Sigmoid colon (tissue), 7 donors: ENCODE results near the gene FBXO3. TPM values are rescaled to one million over a fixed set of nuclear protein-coding genes. Genes with fewer than 3 reads are reported as not detected.

ENCODE experiments used
- DNase-seq: peaks from one replicate; pipeline ENCODE4 v3.0.0-alpha.2; 2019
- H3K27ac ChIP-seq, 4 donors: fragments of 200-600 bp; sonication (generic); one replicate each; pipeline ENCODE4 v1.5.1; 2016 to 2019; ENCODE audit warnings: mild to moderate bottlenecking in 1 of 4
- H3K27me3 ChIP-seq, 3 donors: fragments of 200-600 bp; sonication (generic); one replicate each; pipeline ENCODE4 v1.5.1; 2019; ENCODE audit warnings: mild to moderate bottlenecking in 1 of 3
- H3K36me3 ChIP-seq, 4 donors: fragments of 200-600 bp; sonication (generic); one replicate each; pipeline ENCODE4 v1.5.1; 2016 to 2019
- H3K4me1 ChIP-seq, 4 donors: fragments of 200-600 bp; sonication (generic); one replicate each; pipeline ENCODE4 v1.5.1; 2017 to 2019
- H3K4me3 ChIP-seq, 4 donors: fragments of 200-600 bp; sonication (generic); one replicate each; pipeline ENCODE4 v1.5.1; 2017 to 2019; ENCODE audit warnings: mild to moderate bottlenecking in 2 of 4, moderate library complexity in 1 of 4
- H3K9me3 ChIP-seq, 4 donors: fragments of 200-600 bp in 3 of 4; sonication (generic) in 3 of 4; one replicate each; pipeline versions ENCODE4 v1.5.1 to v1.6.1; 2013 to 2019
- CTCF ChIP-seq, 4 experiments: fragments of 450-650 bp in 3 of 4; fragments of 200-600 bp in 1 of 4; IDR thresholded peaks; one replicate each; pipeline ENCODE4 v1.5.1; 2016 to 2019; ENCODE audit warnings: antibody characterized with exemption in 4 of 4, mild to moderate bottlenecking in 3 of 4, moderate library complexity in 2 of 4
- EP300 ChIP-seq, 4 donors: sonication (generic); formaldehyde crosslinking; IDR thresholded peaks; one replicate each; pipeline ENCODE4 v1.6.1; 2017; ENCODE audit warnings: antibody characterized with exemption in 4 of 4
- POLR2A ChIP-seq, 2 donors: fragments of 450-650 bp; IDR thresholded peaks; one replicate each; pipeline ENCODE4 v1.6.1; 2016; ENCODE audit warnings: antibody characterized with exemption in 2 of 2, mild to moderate bottlenecking in 2 of 2, moderate library complexity in 2 of 2
- POLR2AphosphoS5 ChIP-seq, 4 donors: sonication (generic); formaldehyde crosslinking; IDR thresholded peaks; one replicate each; pipeline ENCODE4 v1.6.1; 2017; ENCODE audit warnings: antibody characterized with exemption in 4 of 4
- WGBS, 2 donors: extraction: QIAGEN DNeasy Blood & Tissue Kit; methylation state at CpG; one replicate each; pipeline ENCODE4 v1.1.7; 2013; 5-methylcytosine and 5-hydroxymethylcytosine counted together
- intact Hi-C: fragments of 100-400 bp; cut with DNase I; formaldehyde crosslinking; loops from one replicate; pipeline ENCODE4 v1.15.1; 2023
- polyA plus RNA-seq, 3 donors: library from polyadenylated mRNA; stranded (reverse); fragments of 200-250 nt; gene quantifications; one replicate each; pipeline ENCODE4 v1.2.3, GENCODE V29; 2013
- total RNA-seq, 4 donors: library from RNA; depleted of rRNA; stranded (reverse); fragments of >200 nt; gene quantifications; one replicate each; pipeline ENCODE4 v1.1.0, GENCODE V29; 2016
- donor health status: healthy with polysubstance abuse.
- donor health status: Bipolar disorder and iron deficiency.
- donor health status: healthy.

FBXO3 gene
- total and polyA plus RNA-seq, 7 donors = 20.2 to 53.5 (median 36.8) TPM

GRCh38 chr11:33773404-33773986, 825 bp downstream of the FBXO3 start:
- DNase-seq = no peak
- Histone ChIP-seq H3K4me1 (peaks cover 0 to 42% (median 39%) of the 10 kb centered on the region in 4 donors), H3K27me3 (no peaks in the 10 kb centered on the region), H3K9me3 (no peaks in the 10 kb centered on the region), H3K4me3 (peak overlapping the region; percentile 83 to 97 (median 94)), H3K36me3 (peaks cover 0 to 10% (median 1%) of the 10 kb centered on the region in 4 donors), H3K27ac (peak overlapping the region; percentile 89 to 94 (median 90))
- TF ChIP-seq POLR2AphosphoS5 (IDR thresholded peaks at IDR 0.05) = no peak
- no peak for TF ChIP-seq EP300 (IDR thresholded peaks at IDR 0.05)
- TF ChIP-seq POLR2A (IDR thresholded peaks at IDR 0.05) = no peak
- no peak for TF ChIP-seq CTCF (IDR thresholded peaks at IDR 0.05)
- intact Hi-C loops = loop anchor here (5.0 to 10.0 kb wide), 2 partner anchors 36 to 281 kb away; partner anchors contain the start of genes CAPRIN1 and CD59
- 3 to 4% methylated on average over 22 of the region's 22 CpGs for WGBS, 2 donors

DNA sequence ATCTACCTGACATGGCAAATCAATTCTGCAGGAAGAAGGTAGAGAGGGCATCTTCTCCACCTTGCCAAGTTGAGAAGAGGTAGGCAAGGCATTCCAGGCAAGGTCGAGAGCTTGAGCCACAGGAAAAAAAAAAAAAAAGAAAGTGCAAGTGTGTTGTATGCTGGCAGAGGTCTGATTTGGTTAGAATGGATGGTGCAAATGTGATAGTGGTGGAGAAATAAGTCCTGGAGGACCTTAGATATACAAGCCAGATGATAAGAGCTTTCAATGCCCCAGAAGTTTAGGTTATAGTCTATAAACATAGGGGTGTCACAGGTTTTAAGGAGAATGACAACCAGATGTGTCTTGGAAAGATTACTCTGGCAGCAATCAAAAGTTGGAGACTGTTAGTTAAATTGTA, 1.4 kb downstream of the FBXO3 start:
- Histone ChIP-seq H3K4me3 (peak overlapping the region in 1 of 4 donors; percentile 83), H3K36me3 (peaks cover 0 to 16% (median 3%) of the 10 kb centered on the region in 4 donors), H3K9me3 (no peaks in the 10 kb centered on the region), H3K4me1 (peaks cover 0 to 42% (median 39%) of the 10 kb centered on the region in 4 donors), H3K27ac (no peak overlapping the region), H3K27me3 (no peaks in the 10 kb centered on the region)
- 71 to 79% methylated on average over 1 of the region's 1 CpG for WGBS, 2 donors
- no peak for DNase-seq
- intact Hi-C loops = loop anchor here (5.0 to 10.0 kb wide), 2 partner anchors 36 to 282 kb away; partner anchors contain the start of genes CAPRIN1 and CD59
- TF ChIP-seq POLR2A (IDR thresholded peaks at IDR 0.05) (no peak), EP300 (IDR thresholded peaks at IDR 0.05) (no peak), POLR2AphosphoS5 (IDR thresholded peaks at IDR 0.05) (no peak), CTCF (IDR thresholded peaks at IDR 0.05) (no peak)

DNA sequence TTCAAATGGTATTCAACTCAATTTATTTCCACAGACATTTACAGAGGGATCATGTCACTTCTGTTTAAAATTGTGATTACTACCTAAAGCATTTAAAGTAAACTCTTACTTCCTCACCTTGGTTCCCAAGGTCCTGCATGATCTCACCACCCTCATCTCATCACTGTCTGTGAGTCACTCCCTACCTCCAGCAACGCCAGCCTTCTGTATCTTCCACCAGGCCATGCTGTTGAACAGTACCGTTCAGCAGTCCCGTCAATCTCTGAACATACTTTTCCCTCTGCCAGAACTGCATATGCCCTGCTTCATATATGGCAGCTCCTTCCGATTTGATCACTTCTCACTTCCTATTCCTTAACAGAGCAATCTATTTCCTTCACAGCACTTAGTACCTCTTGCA, 2.0 kb downstream of the FBXO3 start:
- no peak overlapping the region for H3K27ac ChIP-seq
- no peaks in the 10 kb centered on the region for H3K27me3 ChIP-seq
- no peak for DNase-seq
- WGBS, 2 donors = 82 to 90% methylated on average over 4 of the region's 4 CpGs
- peaks cover 0 to 42% (median 39%) of the 10 kb centered on the region in 4 donors for H3K4me1 ChIP-seq
- intact Hi-C loops = loop anchor here (5.0 to 10.0 kb wide), 2 partner anchors 35 to 283 kb away; partner anchors contain the start of genes CAPRIN1 and CD59
- H3K4me3 ChIP-seq = no peak overlapping the region
- TF ChIP-seq POLR2AphosphoS5 (IDR thresholded peaks at IDR 0.05) (no peak), POLR2A (IDR thresholded peaks at IDR 0.05) (no peak), EP300 (IDR thresholded peaks at IDR 0.05) (no peak), CTCF (IDR thresholded peaks at IDR 0.05) (no peak)
- H3K36me3 ChIP-seq = peaks cover 0 to 22% (median 3%) of the 10 kb centered on the region in 4 donors
- no peaks in the 10 kb centered on the region for H3K9me3 ChIP-seq

DNA sequence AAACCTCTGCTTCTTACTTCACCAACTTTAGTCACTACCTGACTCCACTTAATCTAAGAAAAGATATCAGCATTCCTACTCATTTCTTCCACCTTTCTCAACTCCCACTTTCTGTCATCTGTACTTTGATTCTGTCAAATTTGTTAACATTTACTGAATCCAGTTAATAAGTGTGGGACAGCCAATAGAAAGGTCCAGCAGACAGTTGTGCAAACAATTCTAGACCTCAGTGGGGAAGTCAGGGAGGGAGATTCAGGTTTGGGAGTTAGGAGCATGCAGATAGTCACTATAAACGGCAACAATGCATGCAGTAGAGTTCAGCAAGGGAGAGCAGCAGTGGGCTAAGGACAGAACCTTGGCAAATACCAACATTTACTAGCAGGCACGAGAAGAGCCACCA, 4.1 kb downstream of the FBXO3 start:
- no peak overlapping the region for H3K4me3 ChIP-seq
- H3K36me3 ChIP-seq = peaks cover 0 to 42% (median 3%) of the 10 kb centered on the region in 4 donors
- no peak for DNase-seq
- WGBS, 2 donors = 79 to 83% methylated on average over 2 of the region's 2 CpGs
- H3K27me3 ChIP-seq = no peaks in the 10 kb centered on the region
- H3K9me3 ChIP-seq = no peaks in the 10 kb centered on the region
- no peak overlapping the region for H3K27ac ChIP-seq
- TF ChIP-seq CTCF (IDR thresholded peaks at IDR 0.05) (no peak), POLR2AphosphoS5 (IDR thresholded peaks at IDR 0.05) (no peak), EP300 (IDR thresholded peaks at IDR 0.05) (no peak)
- intact Hi-C loops = loop anchor here (5.0 to 10.0 kb wide), 2 partner anchors 33 to 285 kb away; partner anchors contain the start of genes CAPRIN1 and CD59
- H3K4me1 ChIP-seq = peaks cover 0 to 29% (median 27%) of the 10 kb centered on the region in 4 donors
